H1 (cell line): ENCODE measurements around the gene HEATR5A. TPM values are rescaled to one million over a fixed set of nuclear protein-coding genes. Genes with fewer than 3 reads are reported as not detected.

Source experiments
- CTCF ChIA-PET: fragments of 300-600 bp; sonication (Branson Sonifier 250); formaldehyde crosslinking; loops from one replicate; lab custom pipeline; 2021; ENCODE audit not compliant: partially characterized antibody; lab: Charles Lee
- POLR2A ChIA-PET: fragments of 300-600 bp; sonication (Branson Sonifier 250); formaldehyde crosslinking; loops from one replicate; lab custom pipeline; 2021; ENCODE audit warnings: inconsistent platforms; ENCODE audit not compliant: partially characterized antibody; lab: Charles Lee
- DNase-seq, 2 experiments: peaks; one replicate each; pipeline versions ENCODE4 v3.0.0 to v3.0.0-alpha.2; 2010 to 2022; ENCODE audit warnings: low spot score in 2 of 2, low read depth in 1 of 2, mixed read lengths in 1 of 2
- FAIRE-seq: peaks from 2 replicates; lab custom pipeline; 2011; peaks lifted over from hg19 to GRCh38; lab: Jason Lieb, UNC
- H2AFZ ChIP-seq: 2 replicates; pipeline ENCODE4 v1.8.1; 2012; ENCODE audit warnings: low read length, inconsistent platforms
- H2AK5ac ChIP-seq: 2 replicates; pipeline ENCODE4 v1.6.1; 2013; ENCODE audit warnings: low read depth, low read length
- H2BK120ac ChIP-seq: replicated peaks from 2 replicates; pipeline ENCODE3; 2013; ENCODE audit warnings: low read depth, low read length, inconsistent platforms
- H2BK12ac ChIP-seq: 2 replicates; pipeline ENCODE4 v1.6.1; 2013; ENCODE audit warnings: low read depth, low read length
- H2BK15ac ChIP-seq: 2 replicates; pipeline ENCODE4 v1.6.1; 2013; ENCODE audit warnings: low read length
- H2BK20ac ChIP-seq: 2 replicates; pipeline ENCODE4 v1.6.1; 2013; ENCODE audit warnings: low read length
- H2BK5ac ChIP-seq: 2 replicates; pipeline ENCODE4 v1.6.1; 2013; ENCODE audit warnings: low read depth, low read length
- H3K14ac ChIP-seq: 2 replicates; pipeline ENCODE4 v1.6.1; 2013; ENCODE audit warnings: inconsistent platforms; ENCODE audit not compliant: insufficient read length
- H3K18ac ChIP-seq: 2 replicates; pipeline ENCODE4 v1.6.1; 2013; ENCODE audit warnings: low read length; ENCODE audit errors: extremely low read depth
- H3K23ac ChIP-seq: 2 replicates; pipeline ENCODE4 v1.6.1; 2013; ENCODE audit warnings: inconsistent platforms; ENCODE audit not compliant: insufficient read length
- H3K23me2 ChIP-seq: 2 replicates; pipeline ENCODE4 v1.6.1; 2013; ENCODE audit warnings: low read depth, low read length
- H3K27ac ChIP-seq: 2 replicates; pipeline ENCODE4 v1.6.1; 2011; ENCODE audit warnings: low read depth, low read length, inconsistent platforms
- H3K27me3 ChIP-seq, 4 experiments: replicated peaks in 1 of 4; 1 replicate in 1 of 4; 2 replicates in 3 of 4; pipeline versions ENCODE4 v1.6.1 to v1.8.1; 2011 to 2013; ENCODE audit warnings: low read length in 3 of 4, mild to moderate bottlenecking in 3 of 4, inconsistent platforms in 2 of 4, mixed read lengths in 2 of 4, moderate library complexity in 1 of 4; ENCODE audit not compliant: control insufficient read depth in 3 of 4, insufficient read depth in 3 of 4; ENCODE audit errors: extremely low read depth in 1 of 4
- H3K36me3 ChIP-seq, 4 experiments: 2 replicates each; pipeline versions ENCODE4 v1.6.1 to v1.8.1; 2011 to 2013; ENCODE audit warnings: mild to moderate bottlenecking in 4 of 4, low read length in 3 of 4, moderate library complexity in 2 of 4, control low read depth in 1 of 4, inconsistent platforms in 1 of 4; ENCODE audit not compliant: insufficient read depth in 4 of 4, control insufficient read depth in 2 of 4
- H3K4ac ChIP-seq: replicated peaks from 2 replicates; pipeline ENCODE3; 2013; ENCODE audit warnings: low read length, low read depth, mixed read lengths, inconsistent platforms; ENCODE audit not compliant: insufficient read length
- H3K4me1 ChIP-seq, 4 experiments: replicated peaks in 1 of 4; 1 replicate in 1 of 4; 2 replicates in 3 of 4; pipeline versions ENCODE4 v1.6.1 to v1.8.1; 2011 to 2013; ENCODE audit warnings: low read length in 3 of 4, inconsistent platforms in 2 of 4, mixed read lengths in 1 of 4; ENCODE audit not compliant: insufficient read depth in 4 of 4, control insufficient read depth in 3 of 4
- H3K4me2 ChIP-seq, 2 experiments: 2 replicates each; pipeline versions ENCODE4 v1.6.1 to v1.8.1; 2011 to 2013; ENCODE audit warnings: low read depth in 2 of 2, low read length in 2 of 2, control low read depth in 1 of 2, inconsistent platforms in 1 of 2, mild to moderate bottlenecking in 1 of 2; ENCODE audit not compliant: insufficient read depth in 1 of 2
- H3K4me3 ChIP-seq, 4 experiments: fragments of 200-600, 300-600 bp in 1 of 4; sonication (generic), shearing (Covaris generic), sonication (Bioruptor Twin) in 1 of 4; 2 replicates each; pipeline versions ENCODE4 v1.5.1 to v1.8.1; 2011 to 2016; ENCODE audit warnings: low read length in 4 of 4, low read depth in 3 of 4, control low read depth in 2 of 4, inconsistent platforms in 2 of 4, mild to moderate bottlenecking in 2 of 4, mixed read lengths in 1 of 4, moderate library complexity in 1 of 4; ENCODE audit not compliant: insufficient read depth in 2 of 4; ENCODE audit errors: extremely low read depth in 1 of 4
- H3K56ac ChIP-seq: replicated peaks from 2 replicates; pipeline ENCODE3; 2013; ENCODE audit warnings: low read depth, mild to moderate bottlenecking, mixed read lengths, low read length, inconsistent platforms; ENCODE audit not compliant: insufficient read length
- H3K79me1 ChIP-seq: 2 replicates; pipeline ENCODE4 v1.6.1; 2013; ENCODE audit warnings: low read depth, low read length, control low read depth
- H3K79me2 ChIP-seq, 2 experiments: 2 replicates each; pipeline versions ENCODE4 v1.6.1 to v1.8.1; 2012 to 2013; ENCODE audit warnings: low read length in 2 of 2, mild to moderate bottlenecking in 2 of 2, inconsistent platforms in 1 of 2; ENCODE audit not compliant: insufficient read depth in 2 of 2, control insufficient read depth in 1 of 2
- H3K9ac ChIP-seq, 4 experiments: replicated peaks in 1 of 4; 1 replicate in 1 of 4; 2 replicates in 3 of 4; pipeline versions ENCODE4 v1.6.1 to v1.8.1; 2011 to 2013; ENCODE audit warnings: low read depth in 3 of 4, low read length in 3 of 4, control low read depth in 2 of 4, mild to moderate bottlenecking in 2 of 4, moderate library complexity in 2 of 4, inconsistent platforms in 1 of 4; ENCODE audit errors: extremely low read depth in 1 of 4
- H3K9me3 ChIP-seq, 2 experiments: 2 replicates each; pipeline versions ENCODE4 v1.6.1 to v1.8.1; 2012 to 2013; ENCODE audit warnings: mild to moderate bottlenecking in 2 of 2, moderate library complexity in 2 of 2, control low read depth in 1 of 2, inconsistent platforms in 1 of 2, low read depth in 1 of 2, low read length in 1 of 2, mixed read lengths in 1 of 2; ENCODE audit not compliant: insufficient read depth in 2 of 2
- H4K20me1 ChIP-seq, 2 experiments: replicated peaks in 1 of 2; 2 replicates each; pipeline versions ENCODE3 to v1.8.1; 2011 to 2013; ENCODE audit warnings: inconsistent platforms in 2 of 2, low read length in 2 of 2, mild to moderate bottlenecking in 1 of 2; ENCODE audit not compliant: insufficient read depth in 2 of 2, control insufficient read depth in 1 of 2
- H4K5ac ChIP-seq: 2 replicates; pipeline ENCODE4 v1.6.1; 2013; ENCODE audit warnings: low read length, low read depth, mixed read lengths, inconsistent platforms; ENCODE audit not compliant: insufficient read length
- H4K8ac ChIP-seq: 2 replicates; pipeline ENCODE4 v1.8.0; 2013; ENCODE audit warnings: mild to moderate bottlenecking, moderate library complexity, low read length, inconsistent platforms; ENCODE audit not compliant: insufficient read depth; ENCODE audit errors: extremely low read depth
- H4K91ac ChIP-seq: replicated peaks from 2 replicates; pipeline ENCODE3; 2013; ENCODE audit warnings: low read length, mixed read lengths, inconsistent platforms; ENCODE audit not compliant: insufficient read length
- CREB1 ChIP-seq: IDR thresholded peaks from 2 replicates; pipeline ENCODE4 v1.6.1; 2012; ENCODE audit warnings: inconsistent platforms
- GABPA ChIP-seq: IDR thresholded peaks from 2 replicates; pipeline ENCODE4 v1.6.1; 2011; ENCODE audit warnings: mild to moderate bottlenecking, low read length, moderate library complexity, borderline replicate concordance; ENCODE audit not compliant: insufficient read depth
- POLR2AphosphoS5 ChIP-seq: IDR thresholded peaks from 2 replicates; pipeline ENCODE4 v1.6.1; 2011; ENCODE audit warnings: low read depth, low read length
- POU5F1 ChIP-seq: IDR thresholded peaks from 2 replicates; pipeline ENCODE4 v1.6.1; 2011; ENCODE audit warnings: low read depth, mild to moderate bottlenecking, low read length, moderate library complexity
- RXRA ChIP-seq: IDR thresholded peaks from 2 replicates; pipeline ENCODE4 v1.6.1; 2011; ENCODE audit warnings: low read depth, mild to moderate bottlenecking, low read length, moderate library complexity; ENCODE audit not compliant: insufficient read depth
- SP2 ChIP-seq: IDR thresholded peaks from 2 replicates; pipeline ENCODE4 v1.6.1; 2012; ENCODE audit warnings: mild to moderate bottlenecking, low read length, inconsistent platforms
- YY1 ChIP-seq: IDR thresholded peaks from 2 replicates; pipeline ENCODE4 v1.6.1; 2011; ENCODE audit warnings: low read depth, mild to moderate bottlenecking, low read length
- WGBS, 2 experiments: shearing (Covaris generic) in 1 of 2; methylation state at CpG; one replicate each; pipeline versions ENCODE4 v1.1.6 to v1.1.7; 2013 to 2015; ENCODE audit warnings: low lambda C conversion rate in 2 of 2, mixed read lengths in 2 of 2, inconsistent platforms in 1 of 2, low coverage in 1 of 2, missing lambda C conversion rate in 1 of 2; ENCODE audit not compliant: insufficient replicate concordance in 2 of 2, insufficient coverage in 1 of 2, insufficient read length in 1 of 2; ENCODE audit errors: extremely low coverage in 1 of 2, missing lambda C conversion rate in 1 of 2; 5-methylcytosine and 5-hydroxymethylcytosine counted together
- polyA plus RNA-seq, 7 experiments: library from polyadenylated mRNA; depleted of rRNA in 3 of 7; stranded (reverse) in 5 of 7; unstranded in 2 of 7; fragments of >200 nt in 5 of 7; fragments of 200-250 nt in 2 of 7; gene quantifications; 1 replicate in 5 of 7; 2 replicates in 1 of 7; 4 replicates in 1 of 7; pipeline versions ENCODE4 v1.2.1 to v1.2.3, GENCODE V29; 2011 to 2013; ENCODE audit warnings: missing spikeins in 2 of 7, mixed read lengths in 2 of 7
- total RNA-seq: library from RNA; stranded (reverse); fragmentation: NEBNext Ultra II Directional; extraction: Animal tissue kit (Norgen Biotek cat#: 25700); gene quantifications from 2 replicates; pipeline ENCODE4 v1.2.1, GENCODE V29; 2021
- TF ChIP-seq, protein P1 (sequence below), 3 experiments: IDR thresholded peaks; 1 replicate in 2 of 3; 2 replicates in 1 of 3; pipeline versions ENCODE4 v1.5.1 to v1.6.1; 2011; ENCODE audit warnings: low read length in 3 of 3, mild to moderate bottlenecking in 3 of 3, inconsistent platforms in 2 of 3, low read depth in 1 of 3, moderate library complexity in 1 of 3; ENCODE audit not compliant: insufficient read depth in 1 of 3; ENCODE audit errors: control extremely low read depth in 1 of 3

Gene HEATR5A
- total and polyA plus RNA-seq, 2 of the 8 experiments (the other 6 are each of a cell fraction or from before 2014, with no cell fraction given): 9.0 to 36.2 TPM

DNA sequence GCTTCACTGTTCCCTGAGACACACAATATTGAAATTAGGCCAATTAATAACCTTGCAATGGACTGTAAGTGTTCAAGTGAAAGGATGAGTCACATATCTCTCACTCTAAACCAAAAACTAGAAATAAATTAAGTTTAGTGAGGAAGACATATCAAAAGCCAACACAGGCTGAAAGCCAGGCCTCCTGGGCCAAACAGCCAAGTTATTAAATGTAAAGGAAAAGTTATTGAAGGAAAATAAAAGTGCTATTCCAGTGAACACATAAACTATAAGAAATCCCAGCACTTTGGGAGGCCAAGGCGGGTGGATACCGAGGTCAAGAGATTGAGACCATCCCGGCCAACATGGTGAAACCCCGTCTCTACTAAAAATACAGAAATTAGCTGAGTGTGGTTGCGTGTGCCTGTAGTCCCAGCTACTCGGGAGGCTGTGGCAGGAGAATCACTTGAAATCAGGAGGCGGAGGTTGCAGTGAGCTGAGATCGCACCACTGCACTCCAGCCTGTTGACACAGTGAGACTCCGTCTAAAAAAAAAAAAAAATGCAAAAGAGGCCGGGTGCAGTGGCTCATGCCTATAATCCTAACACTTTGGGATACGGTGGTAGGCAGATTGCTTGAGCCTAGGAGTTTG is 10.4 kb upstream of the HEATR5A start:
- no peak overlapping the region for H3K18ac ChIP-seq
- H3K56ac ChIP-seq: no peak overlapping the region
- WGBS, 2 experiments: 88% methylated on average over 11 of the region's 11 CpGs; no CpG with 5 or more reads in 1 of the 2 experiments
- H3K9me3 ChIP-seq: no peaks in the 10 kb centered on the region
- no peaks in the 10 kb centered on the region for H3K23me2 ChIP-seq
- no peak overlapping the region for H3K4me2 ChIP-seq
- no peak overlapping the region for H4K5ac ChIP-seq
- H3K23ac ChIP-seq: no peak overlapping the region
- H4K8ac ChIP-seq: no peak overlapping the region
- H3K36me3 ChIP-seq: no peaks in the 10 kb centered on the region
- H3K27ac ChIP-seq: no peak overlapping the region
- H3K4ac ChIP-seq: no peak overlapping the region
- H2BK15ac ChIP-seq: no peak overlapping the region
- no peak overlapping the region for H2BK12ac ChIP-seq
- ChIA-PET POLR2A (no interaction called here), CTCF (interaction anchor here (1.3 kb wide), 1 partner anchor 20 kb away, joined by 5 read pairs; no protein-coding TSS in a partner anchor)
- H3K9ac ChIP-seq: no peak overlapping the region
- no peaks in the 10 kb centered on the region for H3K79me1 ChIP-seq
- H3K79me2 ChIP-seq: no peaks in the 10 kb centered on the region
- no peak overlapping the region for H4K91ac ChIP-seq
- no peak overlapping the region for H3K14ac ChIP-seq
- no peak overlapping the region for H2BK5ac ChIP-seq
- no peak for FAIRE-seq
- H2BK120ac ChIP-seq: no peak overlapping the region
- no peak for DNase-seq
- H3K27me3 ChIP-seq: no peaks in the 10 kb centered on the region
- H3K4me1 ChIP-seq: peaks cover 0 to 4% (median 0%) of the 10 kb centered on the region in 4 experiments; a peak in 2 of 7 replicates
- H2BK20ac ChIP-seq: no peak overlapping the region
- H3K4me3 ChIP-seq: no peak overlapping the region
- H2AK5ac ChIP-seq: no peak overlapping the region
- no peak overlapping the region for H2AFZ ChIP-seq
- H4K20me1 ChIP-seq: no peaks in the 10 kb centered on the region
- TF ChIP-seq GABPA: no peak
- no peak for TF ChIP-seq YY1
- TF ChIP-seq, protein P1, sequence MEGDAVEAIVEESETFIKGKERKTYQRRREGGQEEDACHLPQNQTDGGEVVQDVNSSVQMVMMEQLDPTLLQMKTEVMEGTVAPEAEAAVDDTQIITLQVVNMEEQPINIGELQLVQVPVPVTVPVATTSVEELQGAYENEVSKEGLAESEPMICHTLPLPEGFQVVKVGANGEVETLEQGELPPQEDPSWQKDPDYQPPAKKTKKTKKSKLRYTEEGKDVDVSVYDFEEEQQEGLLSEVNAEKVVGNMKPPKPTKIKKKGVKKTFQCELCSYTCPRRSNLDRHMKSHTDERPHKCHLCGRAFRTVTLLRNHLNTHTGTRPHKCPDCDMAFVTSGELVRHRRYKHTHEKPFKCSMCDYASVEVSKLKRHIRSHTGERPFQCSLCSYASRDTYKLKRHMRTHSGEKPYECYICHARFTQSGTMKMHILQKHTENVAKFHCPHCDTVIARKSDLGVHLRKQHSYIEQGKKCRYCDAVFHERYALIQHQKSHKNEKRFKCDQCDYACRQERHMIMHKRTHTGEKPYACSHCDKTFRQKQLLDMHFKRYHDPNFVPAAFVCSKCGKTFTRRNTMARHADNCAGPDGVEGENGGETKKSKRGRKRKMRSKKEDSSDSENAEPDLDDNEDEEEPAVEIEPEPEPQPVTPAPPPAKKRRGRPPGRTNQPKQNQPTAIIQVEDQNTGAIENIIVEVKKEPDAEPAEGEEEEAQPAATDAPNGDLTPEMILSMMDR (IDR thresholded peaks at IDR 0.05; ENCODE audit: control extremely low read depth in 1 of 3, insufficient read depth in 1 of 3, low read depth in 1 of 3, low read length in 3 of 3): no peak
- TF ChIP-seq POLR2AphosphoS5: no peak
- TF ChIP-seq POU5F1: no peak
- no peak for TF ChIP-seq SP2
- no peak for TF ChIP-seq RXRA
- TF ChIP-seq CREB1: no peak
